Lung (tissue), 12 donors: ENCODE results near the gene SYNGR2. TPM values are rescaled to one million over a fixed set of nuclear protein-coding genes. Genes with fewer than 3 reads are reported as not detected.
A peak's percentile ranks its signal among the peaks of the same experiment; 100 is the strongest.

Experiments
- ATAC-seq: fragments of 200-7000 bp; cut with Tn5 transposase; one replicate; pipeline ENCODE4 v1.9.1; 2020; ENCODE audit warnings: moderate number of reproducible peaks; ENCODE audit not compliant: insufficient read depth, low FRiP score
- DNase-seq, 3 donors: peaks; one replicate each; pipeline ENCODE4 v3.0.0-alpha.2; 2013 to 2017
- H3K27ac ChIP-seq, 2 donors: one replicate each; pipeline ENCODE4 v1.5.1; 2013; ENCODE audit warnings: mild to moderate bottlenecking in 2 of 2, moderate library complexity in 2 of 2, control low read depth in 1 of 2, inconsistent platforms in 1 of 2, low read depth in 1 of 2, low read length in 1 of 2
- H3K27me3 ChIP-seq, 3 donors: one replicate each; pipeline ENCODE4 v1.5.1; 2013; ENCODE audit warnings: low read length in 2 of 3; ENCODE audit not compliant: control insufficient read depth in 3 of 3, insufficient read depth in 3 of 3
- H3K36me3 ChIP-seq, 4 donors: one replicate each; pipeline ENCODE4 v1.5.1; 2013; ENCODE audit warnings: low read length in 4 of 4, mild to moderate bottlenecking in 1 of 4, moderate library complexity in 1 of 4; ENCODE audit not compliant: control insufficient read depth in 4 of 4, insufficient read depth in 4 of 4
- H3K4me1 ChIP-seq, 5 donors: one replicate each; pipeline ENCODE4 v1.5.1; 2013; ENCODE audit warnings: low read length in 5 of 5, mild to moderate bottlenecking in 2 of 5, moderate library complexity in 1 of 5; ENCODE audit not compliant: control insufficient read depth in 5 of 5, insufficient read depth in 5 of 5
- H3K4me3 ChIP-seq: one replicate; pipeline ENCODE4 v1.5.1; 2013; ENCODE audit warnings: mild to moderate bottlenecking, control low read depth, moderate library complexity
- H3K9ac ChIP-seq, 2 donors: one replicate each; pipeline ENCODE4 v1.5.1; 2013; ENCODE audit warnings: low read length in 2 of 2, control low read depth in 1 of 2; ENCODE audit not compliant: insufficient read depth in 1 of 2
- H3K9me3 ChIP-seq, 4 donors: one replicate each; pipeline ENCODE4 v1.5.1; 2013; ENCODE audit warnings: low read length in 3 of 4, mild to moderate bottlenecking in 1 of 4, moderate library complexity in 1 of 4; ENCODE audit not compliant: control insufficient read depth in 4 of 4, insufficient read depth in 3 of 4
- CTCF ChIP-seq: IDR thresholded peaks from 2 replicates; pipeline ENCODE4 v1.5.1; 2012; ENCODE audit warnings: mild to moderate bottlenecking; ENCODE audit errors: control extremely low read depth, extremely low read depth
- WGBS, 2 donors: extraction: QIAGEN DNeasy Blood & Tissue Kit; methylation state at CpG; one replicate each; pipeline ENCODE4 v1.1.7; 2013; 5-methylcytosine and 5-hydroxymethylcytosine counted together
- polyA plus RNA-seq, 2 donors: library from polyadenylated mRNA; stranded (reverse); fragments of 200-250 nt; gene quantifications; one replicate each; pipeline ENCODE4 v1.2.1, GENCODE V29; 2013
- total RNA-seq, 2 donors: library from RNA; depleted of rRNA in 1 of 2; stranded (reverse); fragments of >200 nt in 1 of 2; gene quantifications; one replicate each; pipeline ENCODE4 v1.2.1, GENCODE V29; 2014 to 2021
- donor health status: control.
- donor health status: control.
- donor health status: Bipolar disorder and iron deficiency.
- donor health status: healthy.
- donor health status: DM: yes; HTN: yes; CAD: no.

Gene SYNGR2
- total and polyA plus RNA-seq, 4 donors, result 111 to 212 (median 188) TPM

- no peaks in the 10 kb centered on the region for H3K27me3 ChIP-seq
- no peak for DNase-seq
- no peak for ATAC-seq
- H3K27ac ChIP-seq, result peak overlapping the region in 1 of 2 donors; percentile 15
- H3K36me3 ChIP-seq, result no peaks in the 10 kb centered on the region
- H3K4me3 ChIP-seq, result no peak overlapping the region
- no peaks in the 10 kb centered on the region for H3K9me3 ChIP-seq
- 88 to 89% methylated on average over 6 of the region's 6 CpGs for WGBS, 2 donors
- H3K9ac ChIP-seq, result no peak overlapping the region
- peaks cover 0 to 27% (median 11%) of the 10 kb centered on the region in 5 donors for H3K4me1 ChIP-seq
- TF ChIP-seq CTCF, result no peak
Measured at GRCh38 chr17:78146881-78147280, 21.5 kb upstream of the SYNGR2 start.

GRCh38 chr17:78147315-78147998 lies 20.9 kb upstream of the SYNGR2 start:
- Histone ChIP-seq H3K4me1 (peaks cover 0 to 27% (median 10%) of the 10 kb centered on the region in 5 donors), H3K36me3 (no peaks in the 10 kb centered on the region)

GRCh38 chr17:78148286-78149016 lies 19.9 kb upstream of the SYNGR2 start:
- DNase-seq (no peak), ATAC-seq (no peak)
- Histone ChIP-seq H3K36me3 (no peaks in the 10 kb centered on the region), H3K4me1 (peaks cover 0 to 25% (median 9%) of the 10 kb centered on the region in 5 donors), H3K27me3 (no peaks in the 10 kb centered on the region), H3K27ac (no peak overlapping the region), H3K9me3 (no peaks in the 10 kb centered on the region), H3K4me3 (no peak overlapping the region), H3K9ac (no peak overlapping the region)
- WGBS, 2 donors, result 72 to 75% methylated on average over 14 of the region's 14 CpGs
- no peak for TF ChIP-seq CTCF

More at GRCh38 chr17:78147315-78147998, 20.9 kb upstream of the SYNGR2 start:
- Histone ChIP-seq H3K4me3 (no peak overlapping the region), H3K27me3 (no peaks in the 10 kb centered on the region), H3K9ac (no peak overlapping the region), H3K9me3 (no peaks in the 10 kb centered on the region), H3K27ac (peak overlapping the region in 1 of 2 donors; percentile 3)
- TF ChIP-seq CTCF, result no peak
- DNase-seq, result no peak
- no peak for ATAC-seq
- WGBS, 2 donors, result 29 to 59% methylated on average over 8 of the region's 8 CpGs
